Bronchial epithelial cell (primary cell): ENCODE data around the gene CA12. TPM values are rescaled to one million over a fixed set of nuclear protein-coding genes. Genes with fewer than 3 reads are reported as not detected.

Experiments used
- DNase-seq: peaks from one replicate; pipeline ENCODE4 v3.0.0-alpha.2; 2010; ENCODE audit warnings: low read depth
- FAIRE-seq: peaks from 2 replicates; lab custom pipeline; 2011; peaks lifted over from hg19 to GRCh38; lab: Jason Lieb, UNC
- H3K27me3 ChIP-seq: 2 replicates; pipeline ENCODE4 v1.5.1; 2011; ENCODE audit warnings: low read length; ENCODE audit not compliant: control insufficient read depth, insufficient read depth
- H3K36me3 ChIP-seq: 2 replicates; pipeline ENCODE4 v1.5.1; 2011; ENCODE audit warnings: low read length; ENCODE audit not compliant: control insufficient read depth, insufficient read depth
- H3K4me3 ChIP-seq: 2 replicates; pipeline ENCODE4 v1.5.1; 2011; ENCODE audit warnings: mild to moderate bottlenecking, low read depth, low read length, control low read depth
- CTCF ChIP-seq: IDR thresholded peaks from 2 replicates; pipeline ENCODE4 v1.5.1; 2011; ENCODE audit warnings: mild to moderate bottlenecking, moderate library complexity, low read length, control low read depth, inconsistent platforms; ENCODE audit not compliant: insufficient read depth, severe bottlenecking
- total RNA-seq: library from RNA; depleted of rRNA; stranded (reverse); fragments of >200 nt; gene quantifications from 2 replicates; pipeline ENCODE4 v1.2.1, GENCODE V29; 2014

CA12 gene
- 44.0 TPM in 2 replicates for total RNA-seq

GRCh38 chr15:63381301-63382204 is at the start of gene CA12:
TSS of gene CA12 (minus strand) at chr15:63381846. CDS start at chr15:63381720, 126 bp downstream.
- FAIRE-seq (no peak), DNase-seq (peak; percentile 67)
- peak within 1 kb of the TSS; percentile 67 for H3K4me3 ChIP-seq
- H3K36me3 ChIP-seq = no peaks in the 10 kb centered on the region
- no peak for TF ChIP-seq CTCF
- H3K27me3 ChIP-seq = no peaks in the 10 kb centered on the region

GRCh38 chr15:63430766-63431451 is 49.3 kb upstream of the CA12 start:
- no peaks in the 10 kb centered on the region for H3K27me3 ChIP-seq
- H3K36me3 ChIP-seq = no peaks in the 10 kb centered on the region
- FAIRE-seq = no peak
- no peak for TF ChIP-seq CTCF
- no peak overlapping the region for H3K4me3 ChIP-seq
- DNase-seq = no peak

GRCh38 chr15:63426552-63426951 is 44.9 kb upstream of the CA12 start:
- no peak overlapping the region for H3K4me3 ChIP-seq
- DNase-seq (no peak), FAIRE-seq (no peak)
- H3K27me3 ChIP-seq = no peaks in the 10 kb centered on the region
- H3K36me3 ChIP-seq = no peaks in the 10 kb centered on the region
- TF ChIP-seq CTCF = no peak

- no peak for TF ChIP-seq CTCF
- FAIRE-seq (no peak), DNase-seq (no peak)
- Histone ChIP-seq H3K36me3 (no peaks in the 10 kb centered on the region), H3K27me3 (no peaks in the 10 kb centered on the region), H3K4me3 (no peak overlapping the region)
Measured at GRCh38 chr15:63425426-63425985, 43.9 kb upstream of the CA12 start.

GRCh38 chr15:63422891-63423590 is 41.4 kb upstream of the CA12 start:
- no peaks in the 10 kb centered on the region for H3K27me3 ChIP-seq
- TF ChIP-seq CTCF = no peak
- H3K36me3 ChIP-seq = no peaks in the 10 kb centered on the region
- FAIRE-seq (no peak), DNase-seq (no peak)
- H3K4me3 ChIP-seq = no peak overlapping the region
